GM12892 (cell line): ENCODE data around the gene SERTAD3.

ENCODE experiments used
- POLR2A ChIP-seq: IDR thresholded peaks from 2 replicates; pipeline ENCODE4 v1.6.1; 2011; ENCODE audit warnings: low read depth, low read length, control low read depth
- POLR2AphosphoS5 ChIP-seq: IDR thresholded peaks from 2 replicates; pipeline ENCODE4 v1.6.1; 2011; ENCODE audit warnings: low read depth, low read length, control low read depth
- TAF1 ChIP-seq: IDR thresholded peaks from 2 replicates; pipeline ENCODE4 v1.6.1; 2011; ENCODE audit warnings: low read depth, mild to moderate bottlenecking, control low read depth, low read length, borderline replicate concordance

DNA sequence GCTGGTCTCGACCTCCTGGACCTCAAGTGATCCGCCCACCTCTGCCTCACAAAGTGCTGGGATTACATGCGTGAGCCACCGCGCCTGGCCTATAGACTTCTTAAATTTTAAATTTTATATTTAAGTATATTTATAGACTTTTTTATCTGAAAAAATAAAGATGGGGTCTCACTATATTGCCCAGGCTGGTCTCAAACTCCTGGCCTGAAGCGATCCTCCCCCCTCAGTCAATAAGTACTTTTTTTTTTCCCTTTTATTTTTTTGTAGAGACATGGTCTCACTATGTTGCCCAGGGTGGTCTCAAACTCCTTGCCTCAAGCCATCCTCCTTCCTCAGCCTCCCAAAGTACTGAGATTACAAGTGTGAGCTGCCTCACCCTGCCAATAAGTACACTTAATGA is 20.2 kb downstream of the SERTAD3 start:
- TF ChIP-seq POLR2A (no peak), TAF1 (no peak), POLR2AphosphoS5 (no peak)
